Pancreas (tissue), 10 donors: ENCODE results near the gene PITPNB. TPM values are rescaled to one million over a fixed set of nuclear protein-coding genes. Genes with fewer than 3 reads are reported as not detected.

Source experiments
- ATAC-seq, 4 donors: fragments of 200-7000 bp; cut with Tn5 transposase; one replicate each; pipeline versions ENCODE4 v1.8.0 to v1.9.1; 2020; ENCODE audit warnings: mild to moderate bottlenecking in 4 of 4, moderate library complexity in 4 of 4
- DNase-seq, 6 donors: peaks; one replicate each; pipeline ENCODE4 v3.0.0-alpha.2; 2020
- FAIRE-seq: peaks from 2 replicates; lab custom pipeline; 2012; peaks lifted over from hg19 to GRCh38; lab: Jason Lieb, UNC
- H3K27ac ChIP-seq, 4 donors: fragments of 200-600 bp; sonication (generic); 1 replicate in 3 of 4; 2 replicates in 1 of 4; pipeline versions ENCODE4 v1.5.0 to v1.8.0; 2020
- H3K27me3 ChIP-seq, 4 donors: fragments of 200-600 bp; one replicate each; pipeline ENCODE4 v1.8.0; 2021
- H3K36me3 ChIP-seq, 3 donors: fragments of 200-600 bp; sonication (generic) in 1 of 3; one replicate each; pipeline versions ENCODE4 v1.5.0 to v1.8.0; 2020 to 2021
- H3K4me1 ChIP-seq, 3 donors: fragments of 200-600 bp; one replicate each; pipeline ENCODE4 v1.8.0; 2021
- H3K4me3 ChIP-seq, 4 donors: fragments of 200-600 bp; sonication (generic) in 2 of 4; one replicate each; pipeline versions ENCODE4 v1.5.0 to v1.8.0; 2020 to 2021
- H3K9me3 ChIP-seq, 4 donors: fragments of 200-600 bp; one replicate each; pipeline ENCODE4 v1.8.0; 2021
- WGBS, 2 donors: extraction: QIAGEN DNeasy Blood & Tissue Kit; methylation state at CpG; one replicate each; pipeline ENCODE4 v1.1.7; 2013; 5-methylcytosine and 5-hydroxymethylcytosine counted together
- intact Hi-C, 3 donors: fragments of 100-400 bp; cut with DNase I; formaldehyde crosslinking; loops; one replicate each; pipeline versions ENCODE4 v1.11.1 to v1.14.2; 2022
- polyA plus RNA-seq, 2 donors: library from polyadenylated mRNA; stranded (reverse); fragments of 200-250 nt; gene quantifications; one replicate each; pipeline ENCODE4 v1.2.3, GENCODE V29; 2013
- total RNA-seq, 6 donors: library from RNA; stranded (reverse); fragmentation: NEBNext Ultra II Directional in 4 of 6; extraction: Animal tissue kit (Norgen Biotek cat#: 25700) in 4 of 6; gene quantifications; one replicate each; pipeline versions ENCODE4 v1.2.1 to v1.2.4, GENCODE V29; 2021 to 2023
- TF ChIP-seq, protein P1 (sequence below), 4 donors: fragments of 200-600 bp; sonication (generic) in 3 of 4; IDR thresholded peaks; one replicate each; pipeline versions ENCODE4 v1.5.0 to v1.8.0; 2021; ENCODE audit warnings: antibody characterized with exemption in 4 of 4
- donor health status: healthy with polysubstance abuse.
- donor health status: DM: no; HTN: no; CAD: no; lungs with moderate emphysema.
- donor health status: DM: no; HTN: no; CAD: no.
- donor health status: control.
- donor health status: control.
- donor health status: Bipolar disorder and iron deficiency.
- donor health status: DM: yes; HTN: yes; CAD: no.
- donor health status: DM: no; HTN: no; CAD: no.
- donor health status: DM: no; HTN: no; CAD: no.
- donor health status: DM: yes; HTN: yes; CAD: no.

PITPNB gene
- total and polyA plus RNA-seq, 8 donors: 14.3 to 38.0 (median 26.2) TPM

DNA sequence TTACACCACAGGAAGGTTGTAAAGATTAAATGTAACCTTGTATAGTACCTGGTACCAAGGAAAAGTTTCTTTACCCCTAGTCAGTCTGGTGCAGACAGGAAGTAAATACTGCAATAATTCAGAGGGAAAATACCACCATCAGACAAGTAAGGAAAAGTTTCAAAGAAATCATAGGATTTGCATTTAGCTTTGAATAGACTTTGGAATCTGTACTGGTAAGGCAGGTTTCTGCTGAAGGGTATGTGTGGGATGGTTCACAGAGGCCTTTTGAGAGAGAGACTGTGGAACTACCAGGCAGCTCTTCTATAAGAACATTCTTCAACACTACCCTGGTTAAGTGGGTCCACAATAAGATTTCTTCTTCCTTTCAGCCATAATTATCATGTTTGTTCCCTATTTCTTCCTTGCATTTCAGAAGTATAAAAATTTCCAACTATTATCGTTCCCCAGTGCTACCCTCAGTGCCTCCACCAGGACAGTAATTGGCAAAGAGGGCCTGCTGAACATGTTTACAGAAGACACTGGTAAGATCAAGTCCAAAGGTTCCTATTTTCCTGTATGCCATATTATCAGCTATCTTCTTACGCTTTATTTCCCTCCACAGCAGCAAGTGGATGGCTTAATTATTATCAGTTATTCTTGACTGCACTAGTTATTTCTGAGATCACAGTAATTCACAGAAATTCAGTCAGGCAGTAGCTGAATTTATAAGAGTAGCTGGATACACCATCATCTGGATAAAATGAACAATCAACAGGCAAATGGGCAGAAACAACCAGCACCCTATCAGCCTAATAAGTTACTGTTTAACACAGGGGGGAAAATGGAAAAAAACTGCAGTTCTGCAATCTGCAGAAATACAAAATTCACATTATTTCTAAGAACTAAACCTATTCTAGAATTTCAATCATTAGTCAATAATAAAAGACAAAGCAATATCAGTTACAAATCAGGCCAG lies 48.5 kb downstream of the PITPNB start:
- WGBS, 2 donors: 39 to 46% methylated on average over 2 of the region's 2 CpGs
- TF ChIP-seq, protein P1, sequence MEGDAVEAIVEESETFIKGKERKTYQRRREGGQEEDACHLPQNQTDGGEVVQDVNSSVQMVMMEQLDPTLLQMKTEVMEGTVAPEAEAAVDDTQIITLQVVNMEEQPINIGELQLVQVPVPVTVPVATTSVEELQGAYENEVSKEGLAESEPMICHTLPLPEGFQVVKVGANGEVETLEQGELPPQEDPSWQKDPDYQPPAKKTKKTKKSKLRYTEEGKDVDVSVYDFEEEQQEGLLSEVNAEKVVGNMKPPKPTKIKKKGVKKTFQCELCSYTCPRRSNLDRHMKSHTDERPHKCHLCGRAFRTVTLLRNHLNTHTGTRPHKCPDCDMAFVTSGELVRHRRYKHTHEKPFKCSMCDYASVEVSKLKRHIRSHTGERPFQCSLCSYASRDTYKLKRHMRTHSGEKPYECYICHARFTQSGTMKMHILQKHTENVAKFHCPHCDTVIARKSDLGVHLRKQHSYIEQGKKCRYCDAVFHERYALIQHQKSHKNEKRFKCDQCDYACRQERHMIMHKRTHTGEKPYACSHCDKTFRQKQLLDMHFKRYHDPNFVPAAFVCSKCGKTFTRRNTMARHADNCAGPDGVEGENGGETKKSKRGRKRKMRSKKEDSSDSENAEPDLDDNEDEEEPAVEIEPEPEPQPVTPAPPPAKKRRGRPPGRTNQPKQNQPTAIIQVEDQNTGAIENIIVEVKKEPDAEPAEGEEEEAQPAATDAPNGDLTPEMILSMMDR (IDR thresholded peaks at IDR 0.05): no peak

DNA sequence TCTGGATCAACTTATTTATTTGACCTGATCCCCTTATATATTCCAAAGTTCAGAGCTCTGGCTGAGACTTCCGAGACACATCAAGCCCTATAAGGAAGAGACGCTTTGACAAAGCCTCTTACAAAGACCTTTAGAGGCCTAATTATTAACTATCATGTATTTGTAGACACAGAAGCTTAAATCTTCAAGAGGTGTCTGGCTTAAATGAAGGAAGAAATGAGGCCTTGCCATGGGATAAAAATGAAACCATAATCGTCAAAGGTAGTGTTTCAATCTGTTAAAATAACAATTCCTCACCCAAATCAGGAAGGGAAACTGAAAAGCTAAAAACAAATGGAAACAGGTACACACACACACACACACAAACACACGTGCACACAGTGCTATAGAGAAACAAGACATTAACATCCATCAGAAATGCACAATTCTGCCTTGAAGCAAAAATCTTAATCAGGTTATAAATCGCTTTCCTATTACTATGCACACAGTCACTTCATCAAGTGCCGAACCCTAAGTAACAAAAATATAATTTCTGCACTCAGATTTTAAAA lies 50.2 kb downstream of the PITPNB start:
- intact Hi-C loops: no loop called here
- Histone ChIP-seq H3K27ac (peak overlapping the region in 2 of 4 donors; percentile 67 to 72), H3K27me3 (no peaks in the 10 kb centered on the region), H3K4me1 (peaks cover 27 to 44% (median 44%) of the 10 kb centered on the region in 3 donors), H3K4me3 (no peak overlapping the region), H3K36me3 (peaks cover 0 to 2% (median 0%) of the 10 kb centered on the region in 3 donors), H3K9me3 (no peaks in the 10 kb centered on the region)
- ATAC-seq (no peak), DNase-seq (no peak), FAIRE-seq (no peak)
- 66 to 70% methylated on average over 6 of the region's 6 CpGs for WGBS, 2 donors
- TF ChIP-seq, protein P1 (IDR thresholded peaks at IDR 0.05): no peak

More for the DNA sequence above, 48.5 kb downstream of the PITPNB start:
- Histone ChIP-seq H3K4me1 (peaks cover 30 to 52% (median 43%) of the 10 kb centered on the region in 3 donors), H3K27ac (peak overlapping the region in 2 of 4 donors; percentile 51 to 57), H3K27me3 (no peaks in the 10 kb centered on the region), H3K9me3 (no peaks in the 10 kb centered on the region), H3K36me3 (peaks cover 0 to 2% (median 0%) of the 10 kb centered on the region in 3 donors), H3K4me3 (no peak overlapping the region)
- ATAC-seq: peak in 3 of 4 donors; percentile 29 to 44 (median 42)
- DNase-seq: no peak
- intact Hi-C loops: no loop called here
- peak; percentile 56 for FAIRE-seq

DNA sequence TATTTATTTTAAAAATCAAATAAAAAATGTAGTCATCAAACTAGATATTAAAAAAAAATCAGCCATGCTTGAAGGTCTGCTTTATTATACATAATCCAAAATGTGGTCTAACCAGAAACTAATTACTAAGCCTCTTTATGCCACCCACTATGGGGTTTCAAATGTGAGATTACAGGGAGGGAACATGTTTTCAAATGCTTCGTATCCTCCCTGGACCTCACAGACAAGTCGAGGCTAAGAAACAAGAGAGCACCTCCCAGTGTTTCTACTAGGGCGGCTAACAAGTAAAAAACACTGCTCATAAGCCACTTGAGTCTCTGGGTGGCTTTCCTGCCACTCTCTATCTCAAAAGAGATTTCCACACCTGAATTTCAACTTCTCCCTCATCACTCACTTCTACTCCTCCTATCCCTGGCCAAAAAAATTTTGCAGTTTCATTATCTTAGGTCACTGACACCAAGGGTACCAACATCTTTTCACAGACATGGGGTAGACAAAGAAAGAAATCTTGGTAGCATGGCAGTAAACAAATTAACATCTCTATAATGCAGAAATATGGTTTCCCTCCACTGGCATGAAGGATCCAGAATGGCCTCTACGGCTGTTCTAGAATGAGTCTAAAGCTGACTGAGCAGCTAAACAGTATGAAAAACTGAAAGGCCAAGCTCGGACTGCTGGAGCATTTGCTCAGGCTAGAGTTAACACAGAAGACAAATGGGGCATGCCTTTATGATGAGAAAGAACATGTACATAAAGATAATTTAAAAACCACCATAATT lies 50.9 kb downstream of the PITPNB start:
- 84 to 88% methylated on average over 5 of the region's 5 CpGs for WGBS, 2 donors
- TF ChIP-seq, protein P1 (IDR thresholded peaks at IDR 0.05): no peak
- Histone ChIP-seq H3K4me3 (no peak overlapping the region), H3K4me1 (peaks cover 27 to 48% (median 44%) of the 10 kb centered on the region in 3 donors), H3K27me3 (no peaks in the 10 kb centered on the region), H3K27ac (peak overlapping the region in 2 of 4 donors; percentile 67 to 72), H3K36me3 (peaks cover 0 to 2% (median 0%) of the 10 kb centered on the region in 3 donors), H3K9me3 (no peaks in the 10 kb centered on the region)
- FAIRE-seq (no peak), DNase-seq (no peak), ATAC-seq (no peak)
- intact Hi-C loops: no loop called here

DNA sequence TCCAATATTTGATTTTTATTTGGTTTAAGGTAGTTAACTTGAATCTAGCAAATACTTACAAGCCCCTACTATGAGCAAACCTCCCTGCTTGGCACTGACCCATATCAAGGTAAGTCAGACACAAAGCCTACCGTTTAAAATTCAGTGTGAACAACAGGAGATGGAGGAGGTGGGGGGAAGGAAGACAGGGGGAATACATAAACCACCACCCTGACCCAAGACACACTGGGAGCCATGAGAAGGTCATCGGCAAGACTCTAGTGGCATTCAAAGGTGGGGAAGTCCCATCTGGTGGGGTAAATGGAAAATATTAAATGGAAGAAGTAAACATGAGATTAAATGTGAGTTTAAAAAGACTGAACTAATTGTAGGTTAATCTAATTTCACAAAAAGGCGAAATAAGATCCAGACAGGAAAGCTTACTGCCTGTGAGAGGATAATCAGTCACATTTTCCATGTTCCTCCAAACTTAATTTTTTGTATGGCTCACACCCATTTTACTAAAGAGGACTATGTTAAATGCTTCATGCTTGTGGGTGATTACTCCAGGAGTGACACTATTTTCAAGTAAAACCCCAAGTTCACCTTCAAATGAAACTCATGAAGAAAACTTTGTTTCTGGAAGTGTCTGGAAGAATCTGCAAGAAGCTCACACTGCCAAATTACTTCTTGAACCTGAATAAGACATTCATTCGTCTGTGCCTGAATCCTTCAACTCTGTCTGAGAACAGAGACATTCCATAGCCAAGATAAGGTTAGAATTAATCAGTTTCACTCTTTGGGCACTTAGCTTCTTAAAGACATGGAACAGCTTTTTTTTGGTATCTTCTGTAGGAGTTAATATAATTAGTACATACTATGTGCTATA lies 51.7 kb downstream of the PITPNB start:
- no peaks in the 10 kb centered on the region for H3K27me3 ChIP-seq
- DNase-seq (no peak), FAIRE-seq (no peak), ATAC-seq (peak; percentile 15 to 58 (median 33))
- intact Hi-C loops: no loop called here
- no peaks in the 10 kb centered on the region for H3K9me3 ChIP-seq
- TF ChIP-seq, protein P1 (IDR thresholded peaks at IDR 0.05): no peak
- 21 to 24% methylated on average over 4 of the region's 4 CpGs for WGBS, 2 donors
- peaks cover 27 to 55% (median 44%) of the 10 kb centered on the region in 3 donors for H3K4me1 ChIP-seq
- peaks cover 0 to 2% (median 0%) of the 10 kb centered on the region in 3 donors for H3K36me3 ChIP-seq
- no peak overlapping the region for H3K4me3 ChIP-seq
- H3K27ac ChIP-seq: peak overlapping the region in 3 of 4 donors; percentile 6 to 72 (median 67)
